Panc1 (cell line): ENCODE data around the gene SGMS2. TPM values are rescaled to one million over a fixed set of nuclear protein-coding genes. Genes with fewer than 3 reads are reported as not detected.

Source experiments
- ATAC-seq: fragments of 200-7000 bp; cut with Tn5 transposase; 2 replicates; pipeline ENCODE4 v1.9.1; 2020; ENCODE audit warnings: mild to moderate bottlenecking, moderate library complexity
- BruUV-seq: library from RNA; stranded (reverse); fragments of 400-500 nt; replicated peaks from 2 replicates; lab custom pipeline; 2021; lab: Mats Ljungman, UMichigan
- CTCF ChIA-PET: fragments of 300-600 bp; sonication (Branson Sonifier 250); formaldehyde crosslinking; loops from one replicate; lab custom pipeline; 2022; ENCODE audit warnings: antibody characterized with exemption; lab: Charles Lee
- POLR2A ChIA-PET: fragments of 300-600 bp; sonication (Branson Sonifier 250); formaldehyde crosslinking; loops from one replicate; lab custom pipeline; 2022; ENCODE audit warnings: antibody characterized with exemption; lab: Charles Lee
- DNase-seq: peaks from one replicate; pipeline ENCODE4 v3.0.0-alpha.2; 2010; ENCODE audit warnings: low read depth, low spot score
- H3K27ac ChIP-seq: 2 replicates; pipeline ENCODE4 v1.5.1; 2011; ENCODE audit warnings: mild to moderate bottlenecking, low read length, inconsistent platforms
- H3K27me3 ChIP-seq: fragments of 200-500 bp; sonication (Bioruptor generic); 2 replicates; pipeline ENCODE4 v1.6.0; 2014; ENCODE audit warnings: low read length, inconsistent platforms; ENCODE audit not compliant: control insufficient read depth, insufficient read depth
- H3K36me3 ChIP-seq: fragments of 200-500 bp; sonication (Bioruptor generic); 2 replicates; pipeline ENCODE4 v1.5.1; 2014; ENCODE audit warnings: inconsistent platforms, mild to moderate bottlenecking, low read length, moderate library complexity; ENCODE audit not compliant: control insufficient read depth, insufficient read depth
- H3K4me1 ChIP-seq: 2 replicates; pipeline ENCODE4 v1.5.1; 2011; ENCODE audit warnings: inconsistent platforms, mild to moderate bottlenecking, low read length, moderate library complexity; ENCODE audit not compliant: control insufficient read depth, insufficient read depth
- H3K4me3 ChIP-seq, 2 experiments: 2 replicates each; pipeline ENCODE4 v1.5.1; 2011 to 2012; ENCODE audit warnings: low read depth in 2 of 2, low read length in 2 of 2, mild to moderate bottlenecking in 2 of 2, inconsistent platforms in 1 of 2, moderate library complexity in 1 of 2
- H3K9me3 ChIP-seq: fragments of 200-500 bp; sonication (Bioruptor generic); 2 replicates; pipeline ENCODE4 v1.5.1; 2014; ENCODE audit warnings: low read depth, mild to moderate bottlenecking, inconsistent platforms, low read length, moderate library complexity; ENCODE audit not compliant: control insufficient read depth, insufficient read depth
- CTCF ChIP-seq: fragments of 450-650 bp; IDR thresholded peaks from 2 replicates; pipeline ENCODE4 v1.5.1; 2017; ENCODE audit warnings: mild to moderate bottlenecking
- POLR2AphosphoS5 ChIP-seq: IDR thresholded peaks from 2 replicates; pipeline ENCODE4 v1.6.1; 2012; ENCODE audit warnings: mild to moderate bottlenecking, low read depth, low read length, moderate library complexity
- REST ChIP-seq, 2 experiments: IDR thresholded peaks; 2 replicates each; pipeline ENCODE4 v1.6.1; 2011 to 2012; ENCODE audit warnings: low read depth in 2 of 2, control low read depth in 1 of 2, low read length in 1 of 2, mild to moderate bottlenecking in 1 of 2, moderate library complexity in 1 of 2; ENCODE audit not compliant: insufficient read depth in 1 of 2
- SIN3A ChIP-seq: IDR thresholded peaks from 2 replicates; pipeline ENCODE4 v1.6.1; 2012; ENCODE audit warnings: low read depth, mild to moderate bottlenecking, low read length, moderate library complexity, borderline replicate concordance; ENCODE audit not compliant: insufficient read depth
- TCF7L2 ChIP-seq: IDR thresholded peaks from 2 replicates; pipeline ENCODE4 v1.6.1; 2011; ENCODE audit warnings: mild to moderate bottlenecking, low read depth, low read length, inconsistent platforms
- in situ Hi-C: cut with HindIII; loops from 2 replicates; pipeline ENCODE4 v1.10.0; 2016; ENCODE audit warnings: low sequenced_read_pairs, low pct_unique_long_range_greater_than_20kb
- intact Hi-C: fragments of 100-400 bp; cut with micrococcal nuclease; formaldehyde crosslinking; loops from one replicate; pipeline ENCODE4 v1.10.0; 2022; ENCODE audit not compliant: unreplicated experiment
- total RNA-seq: library from RNA; stranded (reverse); gene quantifications from one replicate; pipeline ENCODE4 v1.2.1, GENCODE V29; 2021; ENCODE audit not compliant: unreplicated experiment

Gene SGMS2
- total RNA-seq, 1 experiment from 2014 or later: 15.6 TPM

GRCh38 chr4:107862658-107863057 is 37.9 kb downstream of the SGMS2 start:
- H3K27ac ChIP-seq: no peak overlapping the region
- DNase-seq (peak; percentile 74), ATAC-seq (peak; percentile 56; the same call in 1 of the 2 replicates)
- BruUV-seq: no TSS peak
- no peaks in the 10 kb centered on the region for H3K27me3 ChIP-seq
- no peak overlapping the region for H3K4me3 ChIP-seq
- no peaks in the 10 kb centered on the region for H3K36me3 ChIP-seq
- in situ Hi-C loops: no loop called here
- no peaks in the 10 kb centered on the region for H3K4me1 ChIP-seq
- ChIA-PET POLR2A (no interaction called here), CTCF (no interaction called here)
- intact Hi-C loops: no loop called here
- no peaks in the 10 kb centered on the region for H3K9me3 ChIP-seq
- TF ChIP-seq SIN3A (no peak), POLR2AphosphoS5 (no peak), CTCF (no peak), REST (IDR thresholded peaks at IDR 0.05; ENCODE audit: insufficient read depth in 1 of 2, low read depth in 2 of 2, low read length in 1 of 2) (no peak), TCF7L2 (no peak)

- Histone ChIP-seq H3K27ac (no peak overlapping the region), H3K27me3 (no peaks in the 10 kb centered on the region), H3K36me3 (no peaks in the 10 kb centered on the region), H3K4me1 (no peaks in the 10 kb centered on the region), H3K9me3 (no peaks in the 10 kb centered on the region), H3K4me3 (no peak overlapping the region)
- in situ Hi-C loops: no loop called here
- ATAC-seq (no peak), DNase-seq (no peak)
- no TSS peak for BruUV-seq
- POLR2A ChIA-PET: interaction anchor here (0.6 kb wide), 1 partner anchor 131 kb away, joined by 5 read pairs; no protein-coding TSS in a partner anchor
- intact Hi-C loops: no loop called here
- CTCF ChIA-PET: no interaction called here
- TF ChIP-seq REST (IDR thresholded peaks at IDR 0.05; ENCODE audit: insufficient read depth in 1 of 2, low read depth in 2 of 2, low read length in 1 of 2) (no peak), SIN3A (no peak), POLR2AphosphoS5 (no peak), TCF7L2 (no peak), CTCF (no peak)
Measured at GRCh38 chr4:107863416-107863815, 38.7 kb downstream of the SGMS2 start.
